GM18526 (cell line): ENCODE measurements around the gene CPA2.

Experiments
- POLR2A ChIP-seq: IDR thresholded peaks from 3 replicates; pipeline ENCODE4 v1.6.1; 2011; ENCODE audit not compliant: insufficient read length; ENCODE audit errors: extremely low read depth

CPA2 gene

GRCh38 chr7:130297628-130298543, 31.2 kb downstream of the CPA2 start:
- TF ChIP-seq POLR2A: no peak

- no peak for TF ChIP-seq POLR2A
These were observed 32.1 kb downstream of the CPA2 start for GRCh38 chr7:130298544-130299326.

GRCh38 chr7:130299866-130300265, 33.2 kb downstream of the CPA2 start:
- TF ChIP-seq POLR2A: no peak

- no peak for TF ChIP-seq POLR2A
These were observed 34.9 kb downstream of the CPA2 start for GRCh38 chr7:130301501-130302020.

GRCh38 chr7:130302649-130303048, 36.0 kb downstream of the CPA2 start:
- TF ChIP-seq POLR2A: no peak

GRCh38 chr7:130303127-130303526, 36.5 kb downstream of the CPA2 start:
- no peak for TF ChIP-seq POLR2A

GRCh38 chr7:130303551-130303950, 36.9 kb downstream of the CPA2 start:
- TF ChIP-seq POLR2A: no peak

- no peak for TF ChIP-seq POLR2A
These were observed 37.3 kb downstream of the CPA2 start for GRCh38 chr7:130303982-130304381.

GRCh38 chr7:130304878-130305277, 38.2 kb downstream of the CPA2 start:
- TF ChIP-seq POLR2A: no peak

GRCh38 chr7:130305433-130306042, 38.9 kb downstream of the CPA2 start:
- no peak for TF ChIP-seq POLR2A

GRCh38 chr7:130309986-130310385, 43.3 kb downstream of the CPA2 start:
- TF ChIP-seq POLR2A: no peak

- no peak for TF ChIP-seq POLR2A
These were observed 47.6 kb downstream of the CPA2 start for GRCh38 chr7:130314305-130314704.

- TF ChIP-seq POLR2A: no peak
These were observed 52.9 kb downstream of the CPA2 start for GRCh38 chr7:130319541-130319940.

GRCh38 chr7:130322615-130323014, 56.0 kb downstream of the CPA2 start:
- no peak for TF ChIP-seq POLR2A

- TF ChIP-seq POLR2A: no peak
These were observed 57.8 kb downstream of the CPA2 start for GRCh38 chr7:130324306-130324943.
